IMR-90 (cell line): ENCODE data around the gene LTB4R. TPM values are rescaled to one million over a fixed set of nuclear protein-coding genes. Genes with fewer than 3 reads are reported as not detected.

Experiments
- ATAC-seq: fragments of 200-7000 bp; cut with Tn5 transposase; 2 replicates; pipeline ENCODE4 v1.9.1; 2020; ENCODE audit warnings: low read depth, mild to moderate bottlenecking, moderate library complexity
- BruUV-seq: library from RNA; stranded (reverse); fragments of 400-500 nt; replicated peaks from 2 replicates; lab custom pipeline; 2021; lab: Mats Ljungman, UMichigan
- CTCF ChIA-PET: fragments of 300-600 bp; formaldehyde crosslinking; extraction: SDS; loops from one replicate; lab custom pipeline; 2021; ENCODE audit warnings: antibody characterized with exemption; lab: Yijun Ruan, JAX
- POLR2A ChIA-PET: fragments of 300-600 bp; sonication (Branson Sonifier 250); formaldehyde crosslinking; loops from one replicate; lab custom pipeline; 2022; ENCODE audit warnings: antibody characterized with exemption; ENCODE audit not compliant: unreplicated experiment; lab: Charles Lee
- DNase-seq: peaks from one replicate; pipeline ENCODE4 v3.0.0; 2013
- H2AFZ ChIP-seq: replicated peaks from 2 replicates; pipeline ENCODE3; 2013; ENCODE audit warnings: low read length, mild to moderate bottlenecking; ENCODE audit not compliant: poor library complexity
- H2AK5ac ChIP-seq: 2 replicates; pipeline ENCODE4 v1.6.1; 2013; ENCODE audit warnings: low read depth, low read length, inconsistent platforms
- H2AK9ac ChIP-seq: replicated peaks from 2 replicates; pipeline ENCODE3; 2013; ENCODE audit warnings: mild to moderate bottlenecking, low read depth, low read length, moderate library complexity; ENCODE audit not compliant: poor library complexity
- H2BK120ac ChIP-seq: 2 replicates; pipeline ENCODE4 v1.6.1; 2013; ENCODE audit warnings: low read depth, low read length, inconsistent platforms
- H2BK15ac ChIP-seq: 3 replicates; pipeline ENCODE4 v1.6.1; 2013; ENCODE audit warnings: low read depth, low read length, inconsistent platforms
- H2BK20ac ChIP-seq: 2 replicates; pipeline ENCODE4 v1.6.1; 2013; ENCODE audit warnings: low read depth, mild to moderate bottlenecking, inconsistent platforms, low read length, moderate library complexity
- H2BK5ac ChIP-seq: 2 replicates; pipeline ENCODE4 v1.6.1; 2013; ENCODE audit warnings: mild to moderate bottlenecking, low read depth, low read length, inconsistent platforms; ENCODE audit not compliant: poor library complexity, severe bottlenecking
- H3K14ac ChIP-seq: replicated peaks from 2 replicates; pipeline ENCODE4 v1.6.1; 2013; ENCODE audit warnings: low read depth, low read length, inconsistent platforms
- H3K18ac ChIP-seq: 2 replicates; pipeline ENCODE4 v1.6.1; 2013; ENCODE audit warnings: low read depth, low read length, control low read depth
- H3K23ac ChIP-seq: 2 replicates; pipeline ENCODE4 v1.6.1; 2013; ENCODE audit warnings: low read depth, low read length, inconsistent platforms
- H3K27ac ChIP-seq: 2 replicates; pipeline ENCODE4 v1.5.1; 2013; ENCODE audit warnings: mild to moderate bottlenecking, control low read depth, low read length; ENCODE audit not compliant: insufficient read depth
- H3K27me3 ChIP-seq: 2 replicates; pipeline ENCODE4 v1.6.1; 2013; ENCODE audit warnings: low read length; ENCODE audit not compliant: control insufficient read depth, insufficient read depth
- H3K36me3 ChIP-seq: 2 replicates; pipeline ENCODE4 v1.6.1; 2013; ENCODE audit warnings: low read length, mixed read lengths; ENCODE audit not compliant: control insufficient read depth, insufficient read depth
- H3K4ac ChIP-seq: 2 replicates; pipeline ENCODE4 v1.6.1; 2013; ENCODE audit warnings: low read depth, low read length, inconsistent platforms
- H3K4me1 ChIP-seq: 2 replicates; pipeline ENCODE4 v1.6.1; 2013; ENCODE audit warnings: low read length, mixed read lengths; ENCODE audit not compliant: control insufficient read depth, insufficient read depth
- H3K4me2 ChIP-seq: 2 replicates; pipeline ENCODE4 v1.6.1; 2013; ENCODE audit warnings: low read depth, mild to moderate bottlenecking, control low read depth, low read length, moderate library complexity
- H3K4me3 ChIP-seq: 2 replicates; pipeline ENCODE4 v1.5.1; 2013; ENCODE audit warnings: low read depth, mild to moderate bottlenecking, control low read depth, low read length, moderate library complexity; ENCODE audit not compliant: insufficient read depth
- H3K56ac ChIP-seq: 2 replicates; pipeline ENCODE4 v1.6.1; 2013; ENCODE audit warnings: low read length, inconsistent platforms; ENCODE audit not compliant: insufficient read depth; ENCODE audit errors: extremely low read depth
- H3K79me1 ChIP-seq, 2 experiments: 2 replicates each; pipeline ENCODE4 v1.6.1; 2013; ENCODE audit warnings: low read length in 2 of 2, inconsistent platforms in 1 of 2, low read depth in 1 of 2
- H3K9ac ChIP-seq: 2 replicates; pipeline ENCODE4 v1.6.1; 2013; ENCODE audit warnings: low read depth, low read length, control low read depth
- H3K9me1 ChIP-seq: 2 replicates; pipeline ENCODE4 v1.6.1; 2013; ENCODE audit warnings: low read length, inconsistent platforms; ENCODE audit not compliant: insufficient read depth
- H3K9me3 ChIP-seq: 2 replicates; pipeline ENCODE4 v1.6.1; 2013; ENCODE audit warnings: low read length; ENCODE audit not compliant: control insufficient read depth, insufficient read depth
- H4K20me1 ChIP-seq: 2 replicates; pipeline ENCODE4 v1.6.1; 2013; ENCODE audit warnings: low read length, inconsistent platforms; ENCODE audit not compliant: insufficient read depth
- H4K5ac ChIP-seq: 2 replicates; pipeline ENCODE4 v1.6.1; 2013; ENCODE audit warnings: mild to moderate bottlenecking, low read depth, low read length, control low read depth
- H4K8ac ChIP-seq, 2 experiments: 2 replicates each; pipeline ENCODE4 v1.6.1; 2013; ENCODE audit warnings: low read depth in 2 of 2, low read length in 2 of 2, control low read depth in 1 of 2, inconsistent platforms in 1 of 2
- H4K91ac ChIP-seq: 2 replicates; pipeline ENCODE4 v1.6.1; 2013; ENCODE audit warnings: low read depth, low read length, inconsistent platforms; ENCODE audit not compliant: insufficient read depth
- CEBPB ChIP-seq: IDR thresholded peaks from 2 replicates; pipeline ENCODE4 v1.6.1; 2012; ENCODE audit warnings: low read depth, low read length, improper control_type of control experiment
- CHD1 ChIP-seq: IDR thresholded peaks from 2 replicates; pipeline ENCODE4 v1.6.1; 2012; ENCODE audit warnings: low read depth, low read length, improper control_type of control experiment
- CTCF ChIP-seq: conservative IDR thresholded peaks from 2 replicates; pipeline ENCODE4 v1.5.1; 2012; ENCODE audit warnings: mild to moderate bottlenecking, low read depth, low read length, improper control_type of control experiment
- FOS ChIP-seq: fragments of 150-350 bp; IDR thresholded peaks from 2 replicates; pipeline ENCODE4 v1.6.1; 2016; ENCODE audit warnings: low read depth, low read length
- POLR2A ChIP-seq: IDR thresholded peaks from 2 replicates; pipeline ENCODE4 v1.6.1; 2012; ENCODE audit warnings: mild to moderate bottlenecking, low read depth, low read length
- RCOR1 ChIP-seq: IDR thresholded peaks from 2 replicates; pipeline ENCODE4 v1.6.1; 2012; ENCODE audit warnings: mild to moderate bottlenecking, low read length, improper control_type of control experiment; ENCODE audit not compliant: insufficient replicate concordance
- USF2 ChIP-seq: fragments of 150-350 bp; IDR thresholded peaks from 2 replicates; pipeline ENCODE4 v1.6.1; 2017; ENCODE audit warnings: mild to moderate bottlenecking, antibody characterized with exemption, low read length, low read depth
- WGBS, 2 experiments: methylation state at CpG; one replicate each; pipeline versions ENCODE4 v1.1.5 to v1.1.7; 2013; ENCODE audit warnings: missing lambda C conversion rate in 2 of 2; ENCODE audit not compliant: insufficient read length in 1 of 2; ENCODE audit errors: extremely low coverage in 2 of 2; 5-methylcytosine and 5-hydroxymethylcytosine counted together
- dilution Hi-C: fragments of 300-500 bp; cut with HindIII; formaldehyde crosslinking; loops from one replicate; pipeline ENCODE4 v1.14.3; 2018; ENCODE audit warnings: low sequenced_read_pairs; ENCODE audit not compliant: unreplicated experiment
- in situ Hi-C: fragments of 300-500 bp; cut with MboI; formaldehyde crosslinking; loops from 3 replicates; pipeline ENCODE4 v1.14.3; 2019; ENCODE audit warnings: low sequenced_read_pairs, inconsistent platforms, mixed read lengths
- intact Hi-C: fragments of 100-400 bp; cut with micrococcal nuclease; formaldehyde crosslinking; loops from 2 replicates; pipeline ENCODE4 v1.10.0; 2022
- polyA plus RNA-seq, 3 experiments: library from polyadenylated mRNA; depleted of rRNA; stranded (reverse); fragments of >200 nt; gene quantifications; 2 replicates each; pipeline ENCODE4 v1.2.3, GENCODE V29; 2012; ENCODE audit warnings: low replicate concordance in 1 of 3
- total RNA-seq: library from RNA; depleted of rRNA; stranded (reverse); fragments of >200 nt; gene quantifications from 2 replicates; pipeline ENCODE4 v1.2.3, GENCODE V29; 2012

Gene LTB4R
- total and polyA plus RNA-seq, 2 of the 4 experiments (the other 2 are of a cell fraction) = 0.18 to 2.3 TPM

- Histone ChIP-seq H3K79me1 (peaks cover 9 to 21% of the 10 kb centered on the region in 2 experiments), H2BK120ac (no peak overlapping the region), H3K56ac (no peak overlapping the region), H3K27ac (no peak overlapping the region), H3K4me1 (peaks cover 5% of the 10 kb centered on the region; the same call in 1 of the 2 replicates), H3K27me3 (no peaks in the 10 kb centered on the region), H2AK9ac (no peak overlapping the region), H3K4me3 (no peak overlapping the region), H3K18ac (no peak overlapping the region), H3K36me3 (peaks cover 29% of the 10 kb centered on the region), H2BK20ac (no peak overlapping the region), H4K20me1 (no peaks in the 10 kb centered on the region), H4K8ac (no peak overlapping the region), H3K23ac (no peak overlapping the region), H3K4ac (no peak overlapping the region), H3K9me3 (no peaks in the 10 kb centered on the region), H3K9ac (no peak overlapping the region), H3K9me1 (peaks cover 5% of the 10 kb centered on the region; the same call in 1 of the 2 replicates), H2AK5ac (no peak overlapping the region), H2BK15ac (no peak overlapping the region), H2BK5ac (no peak overlapping the region), H3K4me2 (no peak overlapping the region), H4K91ac (no peak overlapping the region), H3K14ac (no peak overlapping the region), H2AFZ (no peak overlapping the region), H4K5ac (no peak overlapping the region)
- intact Hi-C loops = no loop called here
- no TSS peak for BruUV-seq
- WGBS, 2 experiments = 83% methylated on average over 3 of the region's 9 CpGs; no CpG with 5 or more reads in 1 of the 2 experiments
- DNase-seq = no peak
- ChIA-PET POLR2A (no interaction called here), CTCF (no interaction called here)
- dilution Hi-C loops = no loop called here
- no peak for ATAC-seq
- in situ Hi-C loops = no loop called here
- TF ChIP-seq CTCF (no peak), RCOR1 (no peak), POLR2A (no peak), FOS (no peak), USF2 (no peak), CEBPB (no peak), CHD1 (no peak)
Observed at GRCh38 chr14:24268225-24268624, 43.1 kb upstream of the LTB4R start.
